GOT3 (cell line): ENCODE data around the gene AGAP1.
A peak's percentile ranks its signal among the peaks of the same experiment; 100 is the strongest.

Experiments used
- DNase-seq: peaks from one replicate; lab custom pipeline; 2025; ENCODE audit warnings: mixed read lengths; lab: John Stamatoyannopoulos, UW

The AGAP1 gene

DNA sequence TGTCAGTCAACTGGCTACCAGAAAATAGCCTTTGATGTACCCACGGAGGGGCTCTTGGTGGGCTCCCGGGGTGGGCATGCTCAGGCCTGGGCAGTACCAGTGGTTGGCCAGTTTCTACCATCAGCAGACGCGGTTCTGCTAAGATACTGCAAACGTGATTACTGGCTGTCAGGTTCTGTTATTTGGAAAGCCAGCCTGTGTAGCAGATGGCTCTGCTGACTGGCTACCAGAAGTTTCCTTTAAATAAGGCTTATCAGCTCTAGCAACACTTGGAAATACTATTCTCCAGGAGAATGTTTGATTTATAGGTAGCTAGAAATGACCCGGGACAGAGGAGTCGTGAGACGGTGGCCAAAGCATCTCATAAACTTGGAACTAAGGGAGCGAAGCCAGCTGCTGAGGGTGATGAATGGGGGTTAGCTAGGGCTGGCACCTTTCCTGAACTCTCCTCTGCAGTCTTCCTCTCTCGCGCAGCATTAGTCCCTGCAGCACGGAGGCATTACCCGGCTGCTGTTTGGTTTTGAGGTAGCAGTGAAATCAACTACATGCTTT is 171.9 kb downstream of the AGAP1 start:
- no peak for DNase-seq

DNA sequence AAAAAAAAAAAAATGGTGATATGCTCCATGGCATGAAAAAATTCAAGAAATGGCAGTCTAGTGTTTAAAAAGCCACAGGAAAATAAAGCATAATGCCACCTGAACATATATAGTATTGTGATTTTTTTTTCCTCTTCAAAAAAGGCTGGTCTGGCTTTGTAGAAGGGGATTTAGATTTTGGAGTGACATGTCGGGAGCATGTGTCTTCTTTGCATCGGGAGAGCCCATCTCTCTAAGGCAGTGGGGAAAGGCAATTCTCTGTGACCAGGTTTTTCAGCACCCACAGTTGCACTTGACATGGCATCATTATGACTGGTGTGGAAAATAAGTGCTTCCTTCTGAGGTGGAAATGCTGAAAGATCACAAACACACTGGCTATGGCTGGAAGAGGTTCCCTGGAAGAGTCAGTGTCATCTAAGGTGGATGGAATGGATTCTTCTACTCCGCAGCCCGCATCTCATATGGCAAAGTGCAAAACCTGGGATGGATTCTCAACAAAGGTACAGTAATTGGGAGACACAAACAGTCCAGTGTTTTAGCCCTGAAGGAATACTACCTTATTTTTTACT is 172.5 kb downstream of the AGAP1 start:
- no peak for DNase-seq

DNA sequence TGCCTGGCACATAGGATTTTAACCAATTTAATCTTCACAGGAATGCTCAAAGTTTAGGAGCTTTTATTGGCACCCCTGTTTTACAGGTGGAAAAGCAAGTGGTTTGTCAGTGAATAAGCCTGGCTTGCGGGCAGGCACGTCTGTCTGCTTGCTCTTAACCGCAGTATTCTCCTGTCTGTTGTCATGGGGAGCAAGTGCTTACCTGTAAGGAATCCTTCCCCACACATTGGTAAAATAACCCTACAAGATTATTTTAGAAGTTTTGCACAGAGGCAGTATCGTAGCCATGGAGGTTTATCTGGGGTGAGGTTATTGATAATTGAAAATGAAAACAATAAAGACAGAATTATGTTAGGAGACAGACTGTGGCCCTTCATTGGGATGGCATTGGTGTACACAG is 174.9 kb downstream of the AGAP1 start:
- no peak for DNase-seq

DNA sequence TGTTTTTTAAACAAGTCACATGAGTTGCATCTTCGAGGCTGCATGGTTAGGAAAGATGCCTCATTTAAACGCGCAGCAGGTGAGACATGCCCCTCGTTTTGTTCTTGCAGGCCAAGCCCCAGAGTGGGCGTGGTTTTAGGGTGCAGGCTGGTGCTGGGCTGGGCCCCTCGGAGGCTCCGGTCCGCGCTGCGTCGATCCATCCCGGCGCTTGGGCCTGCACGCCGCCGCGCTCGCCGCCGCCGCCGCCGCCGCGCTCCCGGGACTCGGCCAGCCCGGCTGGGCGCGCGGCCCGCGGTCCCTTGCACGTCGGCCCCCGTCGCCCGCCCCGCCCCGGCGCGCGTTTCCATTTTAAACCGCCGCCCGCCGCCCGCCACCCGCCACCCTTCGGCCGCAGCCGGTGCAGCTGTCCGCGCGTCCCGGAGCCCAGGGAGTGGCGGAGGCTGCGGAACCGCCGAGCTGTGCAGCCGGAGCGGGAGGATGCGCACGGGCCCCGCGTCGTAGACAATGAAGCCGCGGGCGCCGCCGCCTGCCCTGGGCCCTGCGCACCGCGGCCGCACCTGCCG is 175.5 kb downstream of the AGAP1 start:
- DNase-seq: peak; percentile 6

GRCh38 chr2:235669983-235670962 is 176.4 kb downstream of the AGAP1 start:
- no peak for DNase-seq

- no peak for DNase-seq
These were observed 177.3 kb downstream of the AGAP1 start for GRCh38 chr2:235670974-235671787.

DNA sequence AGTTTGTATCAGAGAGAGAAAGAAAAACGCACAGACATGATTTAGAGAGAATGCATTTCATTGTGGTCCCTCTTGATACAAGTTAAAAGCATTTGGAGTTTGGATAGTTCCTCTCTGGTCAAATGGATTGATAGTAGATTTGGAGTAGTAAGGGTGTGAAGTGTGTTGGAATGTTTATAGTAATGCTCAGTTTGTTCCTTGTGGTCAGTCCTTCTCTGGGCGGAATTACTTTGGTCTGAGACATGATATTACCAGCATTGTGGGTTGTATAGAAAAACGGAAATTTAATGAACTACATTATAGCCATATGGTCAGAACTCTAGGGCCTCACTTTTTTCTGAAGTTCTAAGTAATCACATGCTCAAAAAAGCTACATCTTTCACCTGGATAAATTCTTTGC is 178.9 kb downstream of the AGAP1 start:
- DNase-seq: no peak

GRCh38 chr2:235674146-235674545 is 180.3 kb downstream of the AGAP1 start:
- DNase-seq: no peak

GRCh38 chr2:235674812-235675211 is 181.0 kb downstream of the AGAP1 start:
- DNase-seq: no peak

GRCh38 chr2:235675678-235676535 is 182.1 kb downstream of the AGAP1 start:
- no peak for DNase-seq

DNA sequence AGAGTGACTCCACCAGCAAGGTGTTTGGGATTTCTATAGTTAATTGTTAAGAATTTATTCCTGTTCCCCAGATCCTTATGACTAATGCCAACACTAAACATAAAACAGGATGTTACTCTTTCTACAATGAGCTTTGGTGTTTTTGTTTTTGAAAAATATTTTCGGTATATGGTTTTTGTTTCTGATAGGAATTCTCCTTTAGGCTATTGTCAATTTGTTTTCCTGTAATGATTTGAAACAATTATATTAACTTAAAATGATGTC is 182.6 kb downstream of the AGAP1 start:
- DNase-seq: no peak

GRCh38 chr2:235677276-235677788 is 183.5 kb downstream of the AGAP1 start:
- no peak for DNase-seq

- no peak for DNase-seq
These were observed 184.1 kb downstream of the AGAP1 start for GRCh38 chr2:235677937-235678336.

DNA sequence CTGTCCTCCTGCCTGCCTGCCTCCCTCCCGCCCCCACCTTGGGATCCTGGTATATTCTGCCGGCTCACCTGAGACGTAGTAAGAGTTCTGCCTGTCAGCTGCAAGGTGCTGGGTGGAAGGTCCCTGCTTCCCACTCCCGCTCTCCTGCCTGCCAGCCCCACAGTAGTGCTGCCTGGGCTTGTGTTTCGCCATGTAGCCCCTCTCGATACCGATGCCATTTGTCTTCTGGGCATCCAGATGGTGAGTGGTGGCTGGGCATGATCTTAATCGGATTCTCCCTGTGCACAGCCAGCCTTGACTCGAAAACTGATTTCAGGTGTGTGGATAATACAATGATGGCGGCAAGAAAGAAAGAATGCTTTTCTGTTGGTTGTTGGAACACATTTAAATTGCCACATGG is 184.9 kb downstream of the AGAP1 start:
- no peak for DNase-seq

DNA sequence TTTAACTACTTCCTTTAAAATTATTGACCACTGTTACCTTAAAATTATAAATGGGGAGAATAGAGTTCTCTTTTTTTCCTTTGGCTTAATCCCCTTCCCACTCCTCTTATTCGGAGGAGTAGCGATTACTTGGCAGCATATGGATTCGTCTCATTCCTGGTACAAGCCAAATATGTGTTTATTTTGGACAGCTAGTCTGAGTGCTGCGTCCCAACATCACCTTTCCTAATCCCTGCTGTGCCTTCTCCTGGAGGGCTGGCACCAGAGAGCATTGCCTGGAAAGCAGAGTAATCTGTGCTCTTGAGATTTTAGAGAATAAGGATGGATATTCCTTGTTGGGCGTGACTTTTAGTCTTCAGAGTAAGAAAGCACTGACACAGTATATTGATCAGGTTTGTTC is 185.6 kb downstream of the AGAP1 start:
- DNase-seq: no peak

DNA sequence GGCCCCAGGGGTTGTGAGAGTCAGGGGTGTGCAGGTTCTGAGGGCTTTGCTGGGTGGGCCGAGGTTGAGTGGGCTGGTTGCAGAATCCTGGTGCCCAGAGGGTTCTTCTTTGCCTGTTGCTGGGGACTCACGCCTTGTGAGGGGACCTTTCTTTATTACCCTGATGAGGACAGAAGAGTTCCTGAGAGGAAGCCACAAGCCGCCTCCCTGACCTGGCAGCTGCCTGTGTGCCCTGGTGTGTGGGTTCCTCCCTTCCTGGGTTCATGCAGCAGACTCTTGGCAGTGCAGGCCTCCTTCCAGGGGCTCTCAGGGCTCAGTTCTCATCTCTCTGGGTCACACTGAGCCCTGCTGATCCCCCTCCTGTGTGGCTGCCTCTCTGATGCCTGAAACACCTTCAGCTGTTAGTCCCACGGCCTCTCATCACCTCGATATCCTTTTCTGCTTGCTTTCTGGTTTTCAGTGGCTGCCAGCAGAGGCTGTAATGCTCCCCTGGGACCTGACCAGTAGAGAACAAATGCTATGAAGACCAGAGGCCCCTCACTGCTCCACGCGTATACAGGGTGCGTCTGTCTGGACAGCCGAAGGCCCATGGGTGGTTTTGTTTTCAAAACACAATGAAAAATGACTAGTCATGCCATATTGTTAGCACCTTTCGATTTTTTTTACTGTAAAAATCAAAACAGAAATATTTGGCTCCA is 191.3 kb downstream of the AGAP1 start:
- DNase-seq: no peak

- no peak for DNase-seq
These were observed 194.9 kb downstream of the AGAP1 start for GRCh38 chr2:235688511-235689426.

DNA sequence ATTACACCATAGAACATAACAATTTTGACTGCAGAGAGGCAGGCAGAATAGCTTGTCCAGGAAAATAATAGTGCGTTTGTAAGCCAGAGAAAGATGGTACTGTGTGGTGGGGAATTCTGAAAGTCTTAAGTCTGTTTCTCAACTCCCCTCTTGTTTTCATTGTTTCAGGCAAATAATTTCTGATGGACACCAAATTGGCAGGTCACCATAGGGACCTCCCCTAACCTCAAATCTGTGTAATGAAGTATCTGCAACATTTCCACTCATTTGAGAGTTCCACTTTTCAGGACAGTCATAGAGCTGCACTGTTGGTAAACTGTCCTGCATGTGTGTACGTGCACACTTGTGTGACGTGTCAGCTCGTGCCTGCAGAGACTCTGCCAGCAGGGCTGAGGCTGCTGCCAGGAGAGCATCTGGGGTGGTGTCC is 195.6 kb downstream of the AGAP1 start:
- DNase-seq: no peak

- DNase-seq: no peak
These were observed 196.4 kb downstream of the AGAP1 start for GRCh38 chr2:235690082-235690808.
